Measurements from ENCODE around the gene ZBTB14.

ZBTB14 gene

DNA sequence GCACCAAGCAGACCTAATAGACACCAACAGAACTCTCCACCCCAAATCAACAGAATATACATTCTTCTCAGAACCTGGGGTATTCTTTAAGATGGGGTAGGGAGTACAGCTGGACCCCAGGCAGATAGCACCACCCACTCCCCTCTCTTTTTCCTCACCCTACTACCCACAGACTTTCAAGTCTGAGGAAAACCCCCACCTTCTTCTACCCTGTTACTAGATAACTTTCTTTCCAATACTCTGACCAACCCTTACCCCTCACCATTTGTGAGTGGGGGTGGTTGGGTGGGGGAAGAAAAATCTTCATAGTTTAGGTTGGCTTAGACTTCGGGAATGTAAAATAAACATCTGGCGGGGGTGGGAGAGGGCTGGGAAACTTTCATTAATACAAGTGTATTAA lies 20.3 kb upstream of the ZBTB14 start:
- in situ Hi-C loops (cut with HindIII; ENCODE audit: low pct_ligation_motif_present, low sequenced_read_pairs) = no loop called here
- DNase-seq = no peak
- no peak overlapping the region for H3K4me3 ChIP-seq (ENCODE audit: low read depth, low read length)
- no peak overlapping the region for H3K27ac ChIP-seq
- no peaks in the 10 kb centered on the region for H3K27me3 ChIP-seq (replicated peaks)
- no peaks in the 10 kb centered on the region for H3K36me3 ChIP-seq (replicated peaks)
- TF ChIP-seq, protein P1, sequence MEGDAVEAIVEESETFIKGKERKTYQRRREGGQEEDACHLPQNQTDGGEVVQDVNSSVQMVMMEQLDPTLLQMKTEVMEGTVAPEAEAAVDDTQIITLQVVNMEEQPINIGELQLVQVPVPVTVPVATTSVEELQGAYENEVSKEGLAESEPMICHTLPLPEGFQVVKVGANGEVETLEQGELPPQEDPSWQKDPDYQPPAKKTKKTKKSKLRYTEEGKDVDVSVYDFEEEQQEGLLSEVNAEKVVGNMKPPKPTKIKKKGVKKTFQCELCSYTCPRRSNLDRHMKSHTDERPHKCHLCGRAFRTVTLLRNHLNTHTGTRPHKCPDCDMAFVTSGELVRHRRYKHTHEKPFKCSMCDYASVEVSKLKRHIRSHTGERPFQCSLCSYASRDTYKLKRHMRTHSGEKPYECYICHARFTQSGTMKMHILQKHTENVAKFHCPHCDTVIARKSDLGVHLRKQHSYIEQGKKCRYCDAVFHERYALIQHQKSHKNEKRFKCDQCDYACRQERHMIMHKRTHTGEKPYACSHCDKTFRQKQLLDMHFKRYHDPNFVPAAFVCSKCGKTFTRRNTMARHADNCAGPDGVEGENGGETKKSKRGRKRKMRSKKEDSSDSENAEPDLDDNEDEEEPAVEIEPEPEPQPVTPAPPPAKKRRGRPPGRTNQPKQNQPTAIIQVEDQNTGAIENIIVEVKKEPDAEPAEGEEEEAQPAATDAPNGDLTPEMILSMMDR (IDR thresholded peaks at IDR 0.05; ENCODE audit: low read depth, low read length, missing control alignments) = no peak

DNA sequence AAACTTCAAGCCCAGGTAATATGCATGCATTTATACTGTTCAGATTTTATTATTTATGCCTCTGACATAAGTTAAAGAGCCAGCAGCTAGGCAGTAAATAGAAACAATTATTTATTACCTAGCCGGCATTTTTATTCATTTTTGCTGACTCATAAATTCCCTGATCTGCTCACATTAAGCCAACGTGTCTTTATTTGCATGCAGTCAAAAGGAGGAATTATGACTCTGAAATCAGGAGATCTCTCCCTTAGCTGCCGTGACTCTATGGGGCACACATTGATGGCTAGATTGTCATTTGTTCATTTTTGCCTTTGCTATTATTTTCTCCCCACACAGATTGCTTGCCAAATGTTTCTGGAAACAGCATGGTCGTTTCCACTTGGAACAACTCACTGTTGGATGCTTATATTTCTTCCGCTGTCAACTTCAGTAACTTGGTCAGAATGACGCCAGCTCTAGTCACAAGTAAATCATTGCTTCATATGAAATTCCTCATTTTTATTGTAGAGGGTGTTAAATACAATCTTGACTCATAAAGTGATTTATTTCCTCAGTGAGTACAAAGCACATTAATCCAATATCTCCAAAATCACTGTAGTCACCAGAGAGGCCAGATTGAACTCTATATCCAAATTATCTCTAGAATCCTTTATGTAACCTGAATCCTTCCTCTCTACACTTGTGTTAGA lies 15.9 kb upstream of the ZBTB14 start:
- H3K4me3 ChIP-seq (ENCODE audit: low read depth, low read length) = no peak overlapping the region
- no peak for DNase-seq
- H3K36me3 ChIP-seq (replicated peaks) = no peaks in the 10 kb centered on the region
- TF ChIP-seq, protein P1 (IDR thresholded peaks at IDR 0.05; ENCODE audit: low read depth, low read length, missing control alignments) = no peak
- no peaks in the 10 kb centered on the region for H3K27me3 ChIP-seq (replicated peaks)
- H3K27ac ChIP-seq = no peak overlapping the region
- in situ Hi-C loops (cut with HindIII; ENCODE audit: low pct_ligation_motif_present, low sequenced_read_pairs) = no loop called here

- H3K27me3 ChIP-seq (replicated peaks) = no peaks in the 10 kb centered on the region
- H3K36me3 ChIP-seq (replicated peaks) = no peaks in the 10 kb centered on the region
- no peak for DNase-seq
- H3K4me3 ChIP-seq (ENCODE audit: low read depth, low read length) = no peak overlapping the region
- no peak overlapping the region for H3K27ac ChIP-seq
- TF ChIP-seq, protein P1 (IDR thresholded peaks at IDR 0.05; ENCODE audit: low read depth, low read length, missing control alignments) = no peak
- in situ Hi-C loops (cut with HindIII; ENCODE audit: low pct_ligation_motif_present, low sequenced_read_pairs) = no loop called here
Measured at GRCh38 chr18:5309888-5310470, 14.5 kb upstream of the ZBTB14 start.

DNA sequence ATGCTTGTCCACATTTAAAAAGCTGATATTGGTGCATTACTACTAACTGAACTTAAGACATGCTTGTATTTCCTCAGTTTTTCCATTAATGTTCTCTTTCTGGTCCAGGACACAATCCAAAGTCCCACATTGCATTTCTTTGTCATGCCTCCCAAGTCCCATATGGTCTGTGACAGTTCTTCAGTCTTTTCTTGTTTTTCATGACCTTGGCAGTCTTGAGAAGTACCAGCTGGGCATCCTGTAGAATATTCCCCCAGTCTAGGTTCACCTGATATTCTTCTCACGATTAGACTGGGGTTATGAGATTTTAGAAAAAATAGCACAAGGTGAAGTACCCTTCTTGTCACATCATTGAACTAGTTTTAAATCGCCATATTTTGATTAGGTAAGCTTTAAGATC lies 10.3 kb upstream of the ZBTB14 start:
- Histone ChIP-seq H3K36me3 (replicated peaks) (no peaks in the 10 kb centered on the region), H3K4me3 (ENCODE audit: low read depth, low read length) (no peak overlapping the region), H3K27ac (no peak overlapping the region), H3K27me3 (replicated peaks) (no peaks in the 10 kb centered on the region)
- no peak for DNase-seq
- in situ Hi-C loops (cut with HindIII; ENCODE audit: low pct_ligation_motif_present, low sequenced_read_pairs) = no loop called here
- TF ChIP-seq, protein P1 (IDR thresholded peaks at IDR 0.05; ENCODE audit: low read depth, low read length, missing control alignments) = no peak

GRCh38 chr18:5304232-5304631 lies 8.7 kb upstream of the ZBTB14 start:
- Histone ChIP-seq H3K27ac (no peak overlapping the region), H3K4me3 (ENCODE audit: low read depth, low read length) (no peak overlapping the region), H3K36me3 (replicated peaks) (no peaks in the 10 kb centered on the region), H3K27me3 (replicated peaks) (no peaks in the 10 kb centered on the region)
- in situ Hi-C loops (cut with HindIII; ENCODE audit: low pct_ligation_motif_present, low sequenced_read_pairs) = no loop called here
- TF ChIP-seq, protein P1 (IDR thresholded peaks at IDR 0.05; ENCODE audit: low read depth, low read length, missing control alignments) = no peak
- no peak for DNase-seq

- TF ChIP-seq, protein P1 (IDR thresholded peaks at IDR 0.05; ENCODE audit: low read depth, low read length, missing control alignments) = no peak
- Histone ChIP-seq H3K36me3 (replicated peaks) (no peaks in the 10 kb centered on the region), H3K27ac (no peak overlapping the region), H3K4me3 (ENCODE audit: low read depth, low read length) (no peak overlapping the region), H3K27me3 (replicated peaks) (no peaks in the 10 kb centered on the region)
- no peak for DNase-seq
- in situ Hi-C loops (cut with HindIII; ENCODE audit: low pct_ligation_motif_present, low sequenced_read_pairs) = no loop called here
Measured at GRCh38 chr18:5303636-5304035, 8.1 kb upstream of the ZBTB14 start.

Measured in brain microvascular endothelial cell (primary cell).